GM21390 (cell line): ENCODE data around the gene NELFB.

Source experiments
- ATAC-seq: cut with Tn5 transposase; IDR thresholded peaks from one replicate; pipeline ENCODE4 v1.9.1; 2021; ENCODE audit not compliant: unreplicated experiment

Gene NELFB

GRCh38 chr9:137223078-137223970 lies 31.8 kb upstream of the NELFB start:
- peak; percentile 60 for ATAC-seq

GRCh38 chr9:137224830-137225694 lies 30.1 kb upstream of the NELFB start, which contains the start of gene CYSRT1:
TSS of gene CYSRT1 (plus strand) at chr9:137225174. CDS start at chr9:137225622, 448 bp downstream.
- ATAC-seq, result no peak

- ATAC-seq, result no peak
These were observed 29.3 kb upstream of the NELFB start for GRCh38 chr9:137225699-137226331.

- ATAC-seq, result no peak
These were observed 28.6 kb upstream of the NELFB start for GRCh38 chr9:137226338-137227053.

GRCh38 chr9:137227054-137227852 lies 27.9 kb upstream of the NELFB start, which contains the start of gene RNF224:
TSS of gene RNF224 (plus strand) at chr9:137227502. CDS start at chr9:137228336, 834 bp downstream.
- ATAC-seq, result peak; percentile 34

- ATAC-seq, result no peak
These were observed 27.1 kb upstream of the NELFB start for GRCh38 chr9:137227853-137228505.

GRCh38 chr9:137228506-137228967 lies 26.6 kb upstream of the NELFB start:
- ATAC-seq, result no peak

- no peak for ATAC-seq
These were observed 25.9 kb upstream of the NELFB start for GRCh38 chr9:137228968-137229896.

GRCh38 chr9:137229903-137230704 lies 25.0 kb upstream of the NELFB start:
- no peak for ATAC-seq

- ATAC-seq, result no peak
These were observed 24.3 kb upstream of the NELFB start, which contains the start of gene SLC34A3 for GRCh38 chr9:137230705-137231371. TSS of gene SLC34A3 (plus strand) at chr9:137230901. CDS start at chr9:137231703, 802 bp downstream.

GRCh38 chr9:137231372-137232039 lies 23.6 kb upstream of the NELFB start:
- no peak for ATAC-seq

GRCh38 chr9:137232101-137232500 lies 23.0 kb upstream of the NELFB start:
- ATAC-seq, result no peak

GRCh38 chr9:137232510-137232909 lies 22.6 kb upstream of the NELFB start:
- ATAC-seq, result no peak

GRCh38 chr9:137233143-137233980 lies 21.8 kb upstream of the NELFB start:
- no peak for ATAC-seq
